Measurements from ENCODE around the gene GPT2.
"Not testable (repeated sequence)": the region's sequence is repeated elsewhere in the genome, so short reads cannot be mapped to it uniquely, and the experiment has no call there.

DNA sequence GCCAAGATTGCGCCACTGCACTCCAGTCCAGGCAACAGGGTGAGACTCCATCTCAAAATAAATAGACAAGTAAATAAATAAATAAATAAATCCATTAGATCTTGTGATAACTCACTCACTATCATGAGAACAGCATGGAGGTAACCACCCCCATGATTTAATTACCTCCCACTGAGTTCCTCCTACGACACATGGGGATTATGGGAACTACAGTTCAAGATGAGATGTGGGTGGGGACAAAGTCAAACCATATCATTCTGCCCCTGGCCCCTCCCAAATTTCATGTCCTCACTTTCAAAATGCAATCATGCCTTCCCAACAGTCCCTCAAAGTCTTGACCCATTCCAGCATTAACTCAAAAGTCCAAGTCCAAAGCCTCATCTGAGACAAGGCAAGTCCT lies 16.7 kb upstream of the GPT2 start:
- TF ChIP-seq, protein P1, sequence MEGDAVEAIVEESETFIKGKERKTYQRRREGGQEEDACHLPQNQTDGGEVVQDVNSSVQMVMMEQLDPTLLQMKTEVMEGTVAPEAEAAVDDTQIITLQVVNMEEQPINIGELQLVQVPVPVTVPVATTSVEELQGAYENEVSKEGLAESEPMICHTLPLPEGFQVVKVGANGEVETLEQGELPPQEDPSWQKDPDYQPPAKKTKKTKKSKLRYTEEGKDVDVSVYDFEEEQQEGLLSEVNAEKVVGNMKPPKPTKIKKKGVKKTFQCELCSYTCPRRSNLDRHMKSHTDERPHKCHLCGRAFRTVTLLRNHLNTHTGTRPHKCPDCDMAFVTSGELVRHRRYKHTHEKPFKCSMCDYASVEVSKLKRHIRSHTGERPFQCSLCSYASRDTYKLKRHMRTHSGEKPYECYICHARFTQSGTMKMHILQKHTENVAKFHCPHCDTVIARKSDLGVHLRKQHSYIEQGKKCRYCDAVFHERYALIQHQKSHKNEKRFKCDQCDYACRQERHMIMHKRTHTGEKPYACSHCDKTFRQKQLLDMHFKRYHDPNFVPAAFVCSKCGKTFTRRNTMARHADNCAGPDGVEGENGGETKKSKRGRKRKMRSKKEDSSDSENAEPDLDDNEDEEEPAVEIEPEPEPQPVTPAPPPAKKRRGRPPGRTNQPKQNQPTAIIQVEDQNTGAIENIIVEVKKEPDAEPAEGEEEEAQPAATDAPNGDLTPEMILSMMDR (IDR thresholded peaks at IDR 0.05): not testable (repeated sequence)
- TF ChIP-seq ZFX (IDR thresholded peaks at IDR 0.05; ENCODE audit: borderline replicate concordance): not testable (repeated sequence)
